ENCODE results near the gene SAP25.
"Not testable (repeated sequence)": the region's sequence is repeated elsewhere in the genome, so short reads cannot be mapped to it uniquely, and the experiment has no call there.

The SAP25 gene

GRCh38 chr7:100556541-100556940, 17.2 kb downstream of the SAP25 start:
- FAIRE-seq = no peak

- no peak for FAIRE-seq
Observed at GRCh38 chr7:100555701-100556100, 18.0 kb downstream of the SAP25 start.

GRCh38 chr7:100553032-100553431, 20.7 kb downstream of the SAP25 start:
- FAIRE-seq = no peak

- no peak for FAIRE-seq
Observed at GRCh38 chr7:100552532-100552931, 21.2 kb downstream of the SAP25 start.

- not testable (repeated sequence) for FAIRE-seq
Observed at GRCh38 chr7:100548446-100548845, 25.3 kb downstream of the SAP25 start.

GRCh38 chr7:100547872-100548271, 25.8 kb downstream of the SAP25 start:
- FAIRE-seq = no peak

- FAIRE-seq = no peak
Observed at GRCh38 chr7:100546926-100547800, 26.5 kb downstream of the SAP25 start.

GRCh38 chr7:100546129-100546925, 27.4 kb downstream of the SAP25 start:
- FAIRE-seq = no peak

GRCh38 chr7:100545360-100546128, 28.2 kb downstream of the SAP25 start:
- peak; percentile 97 for FAIRE-seq

- no peak for FAIRE-seq
Observed at GRCh38 chr7:100544967-100545359, 28.7 kb downstream of the SAP25 start.

GRCh38 chr7:100544386-100544785, 29.3 kb downstream of the SAP25 start:
- no peak for FAIRE-seq

GRCh38 chr7:100543586-100543985, 30.1 kb downstream of the SAP25 start:
- no peak for FAIRE-seq

- not testable (repeated sequence) for FAIRE-seq
Observed at GRCh38 chr7:100541309-100541708, 32.4 kb downstream of the SAP25 start.

GRCh38 chr7:100540073-100540723, 33.5 kb downstream of the SAP25 start:
- no peak for FAIRE-seq

- FAIRE-seq = no peak
Observed at GRCh38 chr7:100539436-100540006, 34.2 kb downstream of the SAP25 start.

- peak; percentile 99 for FAIRE-seq
Observed at GRCh38 chr7:100538654-100539435, 34.9 kb downstream of the SAP25 start, which contains the start of gene AGFG2. AGFG2 (plus strand) TSS chr7:100539203; CDS start chr7:100539347, 144 bp downstream.

- no peak for FAIRE-seq
Observed at GRCh38 chr7:100538348-100538653, 35.4 kb downstream of the SAP25 start.

GRCh38 chr7:100536695-100537094, 37.0 kb downstream of the SAP25 start:
- not testable (repeated sequence) for FAIRE-seq

- not testable (repeated sequence) for FAIRE-seq
Observed at GRCh38 chr7:100535982-100536381, 37.7 kb downstream of the SAP25 start.

- no peak for FAIRE-seq
Observed at GRCh38 chr7:100532165-100533022, 41.3 kb downstream of the SAP25 start.

All from A204.1 (cell line).